ENCODE measurements around the gene PSME3. TPM values are rescaled to one million over a fixed set of nuclear protein-coding genes. Genes with fewer than 3 reads are reported as not detected.

PSME3 gene
- total RNA-seq, 1 donor, result 130 TPM

DNA sequence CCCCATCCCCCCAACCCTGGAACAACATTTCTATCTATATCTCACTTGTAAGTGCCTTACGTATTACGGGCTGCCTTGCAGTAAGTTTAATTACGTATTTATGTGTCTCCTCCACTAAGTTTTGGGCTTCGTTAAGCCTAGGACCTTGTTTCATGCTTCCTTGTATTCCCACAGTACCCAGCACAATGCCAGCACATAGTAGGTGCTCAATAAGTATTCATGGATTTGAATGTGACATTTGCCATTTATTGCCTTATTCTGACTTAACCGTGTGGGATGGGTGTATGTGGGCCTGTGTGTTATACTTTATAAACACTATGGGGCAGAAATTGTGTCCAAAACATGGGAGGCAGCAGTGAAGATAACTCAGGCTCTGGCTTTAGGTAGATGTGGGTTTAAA, 40.7 kb upstream of the PSME3 start:
- H3K4me3 ChIP-seq (ENCODE audit: low read depth, low read length), result no peak overlapping the region
- no peak for DNase-seq (ENCODE audit: low read depth)
- TF ChIP-seq, protein P1, sequence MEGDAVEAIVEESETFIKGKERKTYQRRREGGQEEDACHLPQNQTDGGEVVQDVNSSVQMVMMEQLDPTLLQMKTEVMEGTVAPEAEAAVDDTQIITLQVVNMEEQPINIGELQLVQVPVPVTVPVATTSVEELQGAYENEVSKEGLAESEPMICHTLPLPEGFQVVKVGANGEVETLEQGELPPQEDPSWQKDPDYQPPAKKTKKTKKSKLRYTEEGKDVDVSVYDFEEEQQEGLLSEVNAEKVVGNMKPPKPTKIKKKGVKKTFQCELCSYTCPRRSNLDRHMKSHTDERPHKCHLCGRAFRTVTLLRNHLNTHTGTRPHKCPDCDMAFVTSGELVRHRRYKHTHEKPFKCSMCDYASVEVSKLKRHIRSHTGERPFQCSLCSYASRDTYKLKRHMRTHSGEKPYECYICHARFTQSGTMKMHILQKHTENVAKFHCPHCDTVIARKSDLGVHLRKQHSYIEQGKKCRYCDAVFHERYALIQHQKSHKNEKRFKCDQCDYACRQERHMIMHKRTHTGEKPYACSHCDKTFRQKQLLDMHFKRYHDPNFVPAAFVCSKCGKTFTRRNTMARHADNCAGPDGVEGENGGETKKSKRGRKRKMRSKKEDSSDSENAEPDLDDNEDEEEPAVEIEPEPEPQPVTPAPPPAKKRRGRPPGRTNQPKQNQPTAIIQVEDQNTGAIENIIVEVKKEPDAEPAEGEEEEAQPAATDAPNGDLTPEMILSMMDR (IDR thresholded peaks at IDR 0.05; ENCODE audit: insufficient read depth, low read depth, low read length), result no peak

DNA sequence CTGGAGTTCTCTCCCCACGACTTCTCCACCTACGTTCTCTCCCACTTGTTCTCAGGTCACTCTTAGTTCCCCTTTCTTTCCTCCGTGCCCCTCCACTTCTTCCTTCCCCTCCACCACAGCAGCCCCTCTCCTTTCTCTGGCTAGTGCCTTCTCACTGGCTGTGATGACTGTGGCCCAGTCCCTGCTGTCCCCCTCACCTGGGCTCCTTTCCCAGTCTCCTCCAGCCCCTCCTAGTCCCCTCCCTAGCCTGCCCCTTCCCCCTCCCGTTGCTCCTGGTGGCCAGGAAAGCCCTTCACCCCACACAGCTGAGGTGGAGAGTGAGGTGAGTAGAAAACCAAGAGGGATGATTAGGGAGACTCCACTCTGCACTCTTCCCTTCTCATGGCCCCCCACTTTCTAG, 38.1 kb upstream of the PSME3 start:
- TF ChIP-seq, protein P1 (IDR thresholded peaks at IDR 0.05; ENCODE audit: insufficient read depth, low read depth, low read length), result no peak

DNA sequence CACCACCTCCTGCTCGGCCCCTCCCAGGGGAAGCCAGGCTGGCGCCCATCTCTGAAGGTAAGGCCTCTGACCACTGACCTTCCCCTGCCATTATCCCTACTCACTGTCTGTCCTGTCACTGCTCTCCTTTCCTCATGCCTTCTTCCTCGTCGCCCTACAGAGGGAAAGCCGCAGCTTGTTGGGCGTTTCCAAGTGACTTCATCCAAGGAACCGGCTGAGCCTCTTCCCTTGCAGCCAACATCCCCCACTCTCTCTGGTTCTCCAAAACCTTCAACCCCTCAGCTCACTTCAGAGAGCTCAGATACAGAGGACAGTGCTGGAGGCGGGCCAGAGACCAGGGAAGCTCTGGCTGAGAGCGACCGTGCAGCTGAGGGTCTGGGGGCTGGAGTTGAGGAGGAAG, 37.7 kb upstream of the PSME3 start:
- no peak overlapping the region for H3K4me3 ChIP-seq (ENCODE audit: low read depth, low read length)
- TF ChIP-seq, protein P1 (IDR thresholded peaks at IDR 0.05; ENCODE audit: insufficient read depth, low read depth, low read length), result no peak
- DNase-seq (ENCODE audit: low read depth), result no peak

More for the DNA sequence above, 38.1 kb upstream of the PSME3 start:
- DNase-seq (ENCODE audit: low read depth), result no peak
- no peak overlapping the region for H3K4me3 ChIP-seq (ENCODE audit: low read depth, low read length)

DNA sequence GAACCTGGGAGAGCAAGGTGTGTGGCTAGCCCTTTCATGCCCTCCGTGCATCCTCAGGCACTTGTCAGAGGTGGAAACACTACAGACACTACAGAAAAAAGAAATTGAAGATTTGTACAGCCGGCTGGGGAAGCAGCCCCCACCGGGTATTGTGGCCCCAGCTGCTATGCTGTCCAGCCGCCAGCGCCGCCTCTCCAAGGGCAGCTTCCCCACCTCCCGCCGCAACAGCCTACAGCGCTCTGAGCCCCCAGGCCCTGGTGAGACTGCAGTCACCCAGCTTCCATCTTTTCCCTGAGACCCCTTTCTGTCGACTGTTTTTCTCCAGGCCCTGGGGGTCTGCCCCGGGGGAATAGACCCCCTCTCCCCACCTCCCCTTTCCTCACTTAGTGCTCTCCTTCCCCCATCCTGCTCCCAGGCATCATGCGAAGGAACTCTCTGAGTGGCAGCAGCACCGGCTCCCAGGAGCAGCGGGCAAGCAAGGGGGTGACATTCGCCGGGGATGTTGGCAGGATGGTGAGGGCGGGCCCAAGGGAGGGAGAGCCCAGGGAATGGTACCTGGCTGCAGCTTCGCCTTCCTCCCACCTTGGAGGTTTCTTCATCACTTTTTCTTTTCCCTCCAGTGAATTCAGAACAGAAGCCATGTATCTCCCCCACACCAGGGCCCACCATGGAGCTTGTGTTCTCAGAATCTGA, 37.0 kb upstream of the PSME3 start:
- no peak for DNase-seq (ENCODE audit: low read depth)
- TF ChIP-seq, protein P1 (IDR thresholded peaks at IDR 0.05; ENCODE audit: insufficient read depth, low read depth, low read length), result no peak
- no peak overlapping the region for H3K4me3 ChIP-seq (ENCODE audit: low read depth, low read length)

DNA sequence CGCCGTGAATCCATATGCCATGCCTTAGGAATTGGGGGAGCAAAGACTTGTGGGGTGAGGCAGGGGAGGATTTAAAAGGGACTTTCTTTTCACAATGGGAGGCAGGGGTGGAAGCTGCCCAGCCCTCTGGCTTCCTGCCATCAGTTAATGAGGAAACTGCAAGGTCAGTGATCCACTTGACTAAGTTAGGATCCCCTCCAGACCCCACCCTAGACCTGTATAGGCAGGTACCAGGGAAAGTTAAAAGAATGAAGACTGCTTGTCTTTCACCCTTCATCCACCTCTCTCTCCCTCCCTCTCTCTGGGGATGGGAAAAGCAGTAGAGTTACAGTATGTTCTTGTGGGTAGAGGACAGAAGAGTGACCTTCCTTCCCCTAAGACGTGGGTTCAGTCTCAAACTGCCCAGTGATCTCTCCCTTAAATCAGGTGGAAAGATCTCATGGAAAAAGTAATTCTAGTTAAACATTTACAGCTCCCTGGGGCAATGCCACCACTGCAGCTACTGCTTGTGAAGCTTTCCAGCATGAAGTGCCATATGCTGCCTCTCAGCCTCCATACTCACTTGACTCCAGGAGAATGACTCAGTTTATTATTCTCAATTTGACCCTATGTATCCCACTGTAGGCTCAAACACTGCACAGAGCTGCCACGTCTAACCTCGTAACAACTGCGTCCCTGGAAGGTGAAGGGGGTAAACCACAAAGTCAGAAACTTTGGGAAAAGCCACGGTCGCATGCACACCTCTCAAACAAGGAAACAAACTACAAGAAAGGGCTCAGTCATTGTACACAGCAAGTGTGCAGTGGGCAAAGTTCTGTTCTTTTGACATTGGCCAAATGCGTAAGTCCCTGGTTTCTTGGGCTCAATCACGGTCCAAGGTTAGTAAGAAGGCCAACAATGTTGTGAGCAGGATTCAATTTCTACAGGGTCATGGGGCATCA, 35.9 kb upstream of the PSME3 start:
- DNase-seq (ENCODE audit: low read depth), result no peak
- TF ChIP-seq, protein P1 (IDR thresholded peaks at IDR 0.05; ENCODE audit: insufficient read depth, low read depth, low read length), result no peak
- peak overlapping the region; percentile 77 for H3K4me3 ChIP-seq (ENCODE audit: low read depth, low read length)

DNA sequence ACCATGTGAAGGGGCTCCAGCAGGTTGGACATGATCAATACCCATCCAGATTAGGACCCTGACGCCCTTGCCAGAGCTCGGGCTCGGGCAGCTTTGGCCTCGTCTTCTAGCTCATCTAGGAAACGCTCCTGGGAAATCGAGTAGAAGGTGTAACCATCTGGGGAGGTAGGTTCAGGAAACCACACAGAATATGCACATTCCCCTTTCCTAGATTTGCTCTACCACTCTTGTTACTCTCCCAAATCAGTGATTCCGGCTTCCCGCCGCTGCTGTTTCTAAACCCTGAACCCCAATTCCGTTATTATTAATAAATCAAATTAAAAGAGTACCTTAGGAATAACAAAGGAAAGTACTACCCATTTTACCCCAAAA, 35.2 kb upstream of the PSME3 start:
- TF ChIP-seq, protein P1 (IDR thresholded peaks at IDR 0.05; ENCODE audit: insufficient read depth, low read depth, low read length), result no peak
- no peak for DNase-seq (ENCODE audit: low read depth)
- peak overlapping the region; percentile 77 for H3K4me3 ChIP-seq (ENCODE audit: low read depth, low read length)
